Endothelial cell of umbilical vein (primary cell): ENCODE measurements around the gene HOXC12. TPM values are rescaled to one million over a fixed set of nuclear protein-coding genes. Genes with fewer than 3 reads are reported as not detected.

Source experiments
- BruUV-seq: library from RNA; stranded (reverse); fragments of 400-500 nt; replicated peaks from 2 replicates; lab custom pipeline; 2021; lab: Mats Ljungman, UMichigan
- CTCF ChIA-PET: fragments of 300-600, 350-600 bp; sonication (Branson Sonifier 250); formaldehyde crosslinking; loops from one replicate; lab custom pipeline; 2021; ENCODE audit warnings: antibody characterized with exemption, inconsistent platforms; lab: Charles Lee
- POLR2A ChIA-PET: fragments of 300-600, 350-600 bp; sonication (Branson Sonifier 250); formaldehyde crosslinking; loops from one replicate; lab custom pipeline; 2021; ENCODE audit warnings: antibody characterized with exemption, inconsistent platforms; lab: Charles Lee
- DNase-seq: peaks from one replicate; pipeline ENCODE4 v3.0.0-alpha.2; 2011; ENCODE audit warnings: low read depth, low spot score
- FAIRE-seq: peaks from 2 replicates; lab custom pipeline; 2011; peaks lifted over from hg19 to GRCh38; lab: Jason Lieb, UNC
- H2AFZ ChIP-seq: 2 replicates; pipeline ENCODE4 v1.6.0; 2012; ENCODE audit warnings: low read depth, low read length, control low read depth, inconsistent platforms
- H3K27ac ChIP-seq: 2 replicates; pipeline ENCODE4 v1.5.1; 2011; ENCODE audit warnings: low read depth, mild to moderate bottlenecking, control low read depth, low read length, moderate library complexity; ENCODE audit not compliant: insufficient read depth
- H3K27me3 ChIP-seq, 2 experiments: 2 replicates each; pipeline versions ENCODE4 v1.6.0 to v1.6.1; 2011; ENCODE audit warnings: low read length in 2 of 2, mixed read lengths in 1 of 2; ENCODE audit not compliant: control insufficient read depth in 2 of 2, insufficient read depth in 2 of 2
- H3K36me3 ChIP-seq, 2 experiments: 2 replicates in 1 of 2; 3 replicates in 1 of 2; pipeline ENCODE4 v1.5.1; 2011; ENCODE audit warnings: low read length in 2 of 2, mild to moderate bottlenecking in 1 of 2, moderate library complexity in 1 of 2; ENCODE audit not compliant: control insufficient read depth in 2 of 2, insufficient read depth in 2 of 2; ENCODE audit errors: extremely low read depth in 1 of 2
- H3K4me1 ChIP-seq: 3 replicates; pipeline ENCODE4 v1.5.1; 2011; ENCODE audit warnings: mild to moderate bottlenecking, low read length; ENCODE audit not compliant: control insufficient read depth, insufficient read depth; ENCODE audit errors: extremely low read depth
- H3K4me2 ChIP-seq: 2 replicates; pipeline ENCODE4 v1.6.1; 2011; ENCODE audit warnings: low read length, control low read depth, mixed read lengths; ENCODE audit not compliant: insufficient read depth
- H3K4me3 ChIP-seq, 3 experiments: fragments of 200-600 bp in 1 of 3; sonication (generic), shearing (Covaris generic) in 1 of 3; replicated peaks in 1 of 3; 2 replicates each; pipeline ENCODE4 v1.5.1; 2011 to 2016; ENCODE audit warnings: control low read depth in 3 of 3, low read length in 3 of 3, mild to moderate bottlenecking in 2 of 3, inconsistent platforms in 1 of 3, low read depth in 1 of 3, moderate library complexity in 1 of 3; ENCODE audit not compliant: insufficient read depth in 1 of 3
- H3K79me2 ChIP-seq: 2 replicates; pipeline ENCODE4 v1.6.0; 2012; ENCODE audit warnings: low read length, inconsistent platforms; ENCODE audit not compliant: control insufficient read depth, insufficient read depth
- H3K9ac ChIP-seq: replicated peaks from 2 replicates; pipeline ENCODE3; 2011; ENCODE audit warnings: low read length, control low read depth; ENCODE audit not compliant: insufficient read depth; ENCODE audit errors: extremely low read depth
- H3K9me1 ChIP-seq: replicated peaks from 3 replicates; pipeline ENCODE4 v1.6.0; 2011; ENCODE audit warnings: mild to moderate bottlenecking, low read length; ENCODE audit not compliant: control insufficient read depth, insufficient read depth; ENCODE audit errors: extremely low read depth
- H3K9me3 ChIP-seq: replicated peaks from 2 replicates; pipeline ENCODE4 v1.5.1; 2012; ENCODE audit warnings: low read length, inconsistent platforms; ENCODE audit not compliant: control insufficient read depth, insufficient read depth
- H4K20me1 ChIP-seq: replicated peaks from 2 replicates; pipeline ENCODE3; 2011; ENCODE audit warnings: mild to moderate bottlenecking, low read length; ENCODE audit not compliant: control insufficient read depth, insufficient read depth; ENCODE audit errors: extremely low read depth
- EZH2 ChIP-seq: IDR thresholded peaks from 2 replicates; pipeline ENCODE4 v1.6.1; 2012; ENCODE audit warnings: borderline replicate concordance, low read depth, mild to moderate bottlenecking, moderate library complexity, low read length, inconsistent platforms; ENCODE audit not compliant: severe bottlenecking
- GATA2 ChIP-seq: IDR thresholded peaks from 2 replicates; pipeline ENCODE4 v1.7.0; 2011; ENCODE audit warnings: low read depth, mild to moderate bottlenecking, moderate library complexity, mixed read lengths, low read length; ENCODE audit not compliant: insufficient read length, insufficient read depth
- JUN ChIP-seq: IDR thresholded peaks from 2 replicates; pipeline ENCODE4 v1.6.1; 2011; ENCODE audit warnings: borderline replicate concordance, low read depth; ENCODE audit not compliant: insufficient read length, insufficient read depth
- MYC ChIP-seq: IDR thresholded peaks from one replicate; pipeline ENCODE4 v1.6.1; 2011; ENCODE audit warnings: mild to moderate bottlenecking, low read depth, low read length
- dilution Hi-C: fragments of 300-500 bp; cut with MboI; formaldehyde crosslinking; loops from one replicate; pipeline ENCODE4 v1.15.0; 2019; ENCODE audit warnings: low sequenced_read_pairs; ENCODE audit not compliant: extremely low pct_ligation_motif_present
- intact Hi-C: fragments of 100-400 bp; cut with micrococcal nuclease; formaldehyde crosslinking; loops from one replicate; pipeline ENCODE4 v1.10.0; 2022
- polyA plus RNA-seq, 4 experiments: library from polyadenylated mRNA; depleted of rRNA in 3 of 4; stranded (reverse) in 3 of 4; unstranded in 1 of 4; fragments of >200 nt; gene quantifications; 2 replicates each; pipeline versions ENCODE4 v1.2.1 to v1.2.3, GENCODE V29; 2011 to 2012; ENCODE audit warnings: missing spikeins in 1 of 4
- total RNA-seq: library from RNA; stranded (reverse); gene quantifications from 2 replicates; pipeline ENCODE4 v1.2.3, GENCODE V29; 2021
- TF ChIP-seq, protein P1 (sequence below), 2 donors: IDR thresholded peaks; 1 replicate in 1 of 2; 2 replicates in 1 of 2; pipeline ENCODE4 v1.5.1; 2011; ENCODE audit warnings: low read length in 2 of 2, mild to moderate bottlenecking in 2 of 2, moderate library complexity in 2 of 2, control low read depth in 1 of 2, inconsistent platforms in 1 of 2, low read depth in 1 of 2; ENCODE audit not compliant: insufficient read depth in 1 of 2; ENCODE audit errors: extremely low read depth in 1 of 2

Gene HOXC12
- total and polyA plus RNA-seq, 2 donors (not counting 3 experiments of a cell fraction or from before 2014, with no cell fraction given), result not detected

DNA sequence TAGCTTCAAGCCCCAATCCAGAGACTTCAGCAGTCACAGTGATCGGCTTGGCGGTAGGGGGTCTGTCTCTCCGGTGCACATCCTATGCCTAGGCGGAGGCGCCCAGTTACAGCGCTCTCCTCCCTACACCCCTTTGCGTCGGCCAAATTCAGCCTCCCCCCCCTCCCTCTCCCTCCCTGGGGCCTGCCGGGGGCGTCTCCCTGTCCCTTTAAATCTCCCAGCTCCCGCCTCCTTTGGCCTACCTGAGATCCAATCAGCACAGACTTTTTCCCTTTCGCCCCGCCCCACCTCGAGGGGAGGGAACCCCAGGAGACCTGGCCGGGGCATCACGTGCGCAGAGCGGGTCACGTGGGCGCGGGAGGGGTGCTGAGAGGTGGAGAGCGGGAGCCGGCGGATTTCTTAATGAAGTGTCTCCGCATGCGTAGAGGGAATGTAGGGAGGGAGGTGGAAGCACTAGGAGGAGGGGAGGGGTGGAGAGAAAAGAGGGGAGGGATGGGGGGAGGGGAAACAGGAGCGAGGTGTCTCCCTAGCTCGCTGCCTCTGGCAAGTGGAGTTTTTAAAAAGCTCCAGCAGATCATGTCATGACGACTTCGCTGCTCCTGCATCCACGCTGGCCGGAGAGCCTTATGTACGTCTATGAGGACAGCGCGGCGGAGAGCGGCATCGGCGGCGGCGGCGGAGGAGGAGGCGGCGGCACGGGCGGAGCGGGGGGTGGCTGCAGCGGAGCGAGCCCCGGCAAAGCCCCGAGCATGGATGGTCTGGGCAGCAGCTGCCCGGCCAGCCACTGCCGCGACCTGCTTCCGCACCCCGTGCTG lies 16.2 kb upstream of the HOXC12 start, which contains the start of gene HOXC13:
TSS of gene HOXC13 (plus strand) at position 506 of the 815 bp plus-strand sequence. CDS start at position 582, 76 bp downstream.
- intact Hi-C loops, result no loop called here
- no peaks in the 10 kb centered on the region for H3K9me1 ChIP-seq
- peaks cover 78 to 95% of the 10 kb centered on the region in 2 experiments for H3K27me3 ChIP-seq
- TF ChIP-seq EZH2 (peak; percentile 82), MYC (no peak)
- no peak within 1 kb of the TSS for H3K4me2 ChIP-seq
- H3K4me3 ChIP-seq, result no peak within 1 kb of the TSS
- H4K20me1 ChIP-seq, result no peaks in the 10 kb centered on the region
- no peaks in the 10 kb centered on the region for H3K79me2 ChIP-seq
- no peak within 1 kb of the TSS for H2AFZ ChIP-seq
- no peaks in the 10 kb centered on the region for H3K36me3 ChIP-seq
- BruUV-seq, result no TSS peak
- DNase-seq (no peak), FAIRE-seq (no peak)
- POLR2A ChIA-PET, result no interaction called here
- CTCF ChIA-PET, result interaction anchor here (1.1 kb wide), 1 partner anchor 11 kb away, joined by 3 read pairs; no protein-coding TSS in a partner anchor
- dilution Hi-C loops, result no loop called here
- no peak within 1 kb of the TSS for H3K9ac ChIP-seq
- H3K9me3 ChIP-seq, result no peaks in the 10 kb centered on the region
- H3K27ac ChIP-seq, result no peak within 1 kb of the TSS
- no peaks in the 10 kb centered on the region for H3K4me1 ChIP-seq

DNA sequence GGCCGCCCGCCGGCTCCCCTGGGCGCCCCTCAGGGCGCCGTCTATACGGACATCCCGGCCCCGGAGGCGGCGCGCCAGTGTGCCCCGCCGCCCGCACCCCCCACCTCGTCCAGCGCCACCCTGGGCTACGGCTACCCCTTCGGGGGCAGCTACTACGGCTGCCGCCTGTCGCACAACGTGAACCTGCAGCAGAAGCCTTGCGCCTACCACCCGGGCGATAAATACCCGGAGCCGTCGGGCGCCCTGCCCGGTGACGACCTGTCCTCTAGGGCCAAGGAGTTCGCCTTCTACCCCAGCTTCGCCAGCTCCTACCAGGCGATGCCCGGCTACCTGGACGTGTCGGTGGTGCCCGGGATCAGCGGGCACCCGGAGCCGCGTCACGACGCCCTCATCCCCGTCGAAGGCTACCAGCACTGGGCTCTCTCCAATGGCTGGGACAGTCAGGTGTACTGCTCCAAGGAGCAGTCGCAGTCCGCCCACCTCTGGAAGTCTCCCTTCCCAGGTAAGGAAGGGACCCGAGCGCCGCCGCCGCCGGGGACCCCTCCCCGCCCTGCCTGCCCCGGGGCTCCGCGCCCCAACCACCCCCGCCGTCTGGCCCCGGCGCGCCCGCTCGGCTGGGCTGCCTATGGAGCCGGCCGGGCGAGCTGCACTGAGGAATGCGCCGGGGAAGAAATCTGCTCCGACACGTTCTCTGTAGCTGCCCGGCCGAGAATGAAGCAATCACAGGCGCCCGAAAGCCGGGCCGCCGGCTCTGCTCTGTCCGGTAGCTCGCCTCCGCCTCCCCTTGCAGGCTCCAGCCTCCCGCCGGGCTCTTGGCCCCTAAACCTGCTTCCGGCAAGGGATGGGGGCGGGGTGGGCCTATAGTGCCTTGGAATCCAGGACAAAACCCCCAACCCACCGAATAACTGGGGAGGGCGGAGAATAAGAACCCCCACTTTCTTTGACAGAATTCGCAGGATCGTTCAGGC lies 15.3 kb upstream of the HOXC12 start:
- CTCF ChIA-PET, result interaction anchor here (1.1 to 2.2 kb wide), 2 partner anchors 12 kb away, joined by 3 to 9 read pairs; no protein-coding TSS in a partner anchor
- Histone ChIP-seq H3K4me2 (no peak overlapping the region), H4K20me1 (no peaks in the 10 kb centered on the region), H3K4me1 (no peaks in the 10 kb centered on the region), H3K27me3 (peaks cover 78 to 95% of the 10 kb centered on the region in 2 experiments), H3K9me1 (no peaks in the 10 kb centered on the region), H3K9me3 (no peaks in the 10 kb centered on the region), H2AFZ (no peak overlapping the region), H3K36me3 (no peaks in the 10 kb centered on the region), H3K4me3 (no peak overlapping the region), H3K79me2 (no peaks in the 10 kb centered on the region), H3K27ac (no peak overlapping the region), H3K9ac (no peak overlapping the region)
- dilution Hi-C loops (no loop called here), intact Hi-C loops (no loop called here)
- POLR2A ChIA-PET, result no interaction called here
- DNase-seq, result no peak
- FAIRE-seq, result no peak
- TF ChIP-seq, protein P1, sequence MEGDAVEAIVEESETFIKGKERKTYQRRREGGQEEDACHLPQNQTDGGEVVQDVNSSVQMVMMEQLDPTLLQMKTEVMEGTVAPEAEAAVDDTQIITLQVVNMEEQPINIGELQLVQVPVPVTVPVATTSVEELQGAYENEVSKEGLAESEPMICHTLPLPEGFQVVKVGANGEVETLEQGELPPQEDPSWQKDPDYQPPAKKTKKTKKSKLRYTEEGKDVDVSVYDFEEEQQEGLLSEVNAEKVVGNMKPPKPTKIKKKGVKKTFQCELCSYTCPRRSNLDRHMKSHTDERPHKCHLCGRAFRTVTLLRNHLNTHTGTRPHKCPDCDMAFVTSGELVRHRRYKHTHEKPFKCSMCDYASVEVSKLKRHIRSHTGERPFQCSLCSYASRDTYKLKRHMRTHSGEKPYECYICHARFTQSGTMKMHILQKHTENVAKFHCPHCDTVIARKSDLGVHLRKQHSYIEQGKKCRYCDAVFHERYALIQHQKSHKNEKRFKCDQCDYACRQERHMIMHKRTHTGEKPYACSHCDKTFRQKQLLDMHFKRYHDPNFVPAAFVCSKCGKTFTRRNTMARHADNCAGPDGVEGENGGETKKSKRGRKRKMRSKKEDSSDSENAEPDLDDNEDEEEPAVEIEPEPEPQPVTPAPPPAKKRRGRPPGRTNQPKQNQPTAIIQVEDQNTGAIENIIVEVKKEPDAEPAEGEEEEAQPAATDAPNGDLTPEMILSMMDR (IDR thresholded peaks at IDR 0.05; ENCODE audit: extremely low read depth in 1 of 2, insufficient read depth in 1 of 2, low read depth in 1 of 2, low read length in 2 of 2), result no peak
- TF ChIP-seq GATA2 (no peak), EZH2 (peak; percentile 87), JUN (no peak)
- BruUV-seq, result no TSS peak
